ENCODE data around the gene NETO2. TPM values are rescaled to one million over a fixed set of nuclear protein-coding genes. Genes with fewer than 3 reads are reported as not detected.

The NETO2 gene
- total RNA-seq, 1 experiment from 2014 or later: 28.6 TPM

GRCh38 chr16:47054306-47054705 lies 89.4 kb downstream of the NETO2 start:
- no CpG with 5 or more reads among the region's 7 CpGs for WGBS (ENCODE audit: extremely low coverage, insufficient read length, low lambda C conversion rate)
- Histone ChIP-seq H3K14ac (ENCODE audit: insufficient read depth, low read length) (no peak overlapping the region), H3K9ac (ENCODE audit: extremely low read depth, insufficient read length, low read length) (no peak overlapping the region), H3K4me1 (ENCODE audit: insufficient read depth, low read length) (no peaks in the 10 kb centered on the region), H3K4ac (ENCODE audit: low read depth, low read length) (no peak overlapping the region), H3K9me3 (ENCODE audit: control insufficient read depth, low read depth, low read length) (no peaks in the 10 kb centered on the region), H4K8ac (replicated peaks; ENCODE audit: insufficient read length, low read depth, low read length) (no peak overlapping the region), H4K20me1 (ENCODE audit: control insufficient read depth, insufficient read depth, insufficient read length) (no peaks in the 10 kb centered on the region), H3K27me3 (ENCODE audit: insufficient read depth, low read length) (no peaks in the 10 kb centered on the region), H2BK20ac (ENCODE audit: low read depth, low read length, poor library complexity, severe bottlenecking) (no peak overlapping the region), H3K23me2 (ENCODE audit: insufficient read length, low read depth, low read length, poor library complexity, severe bottlenecking) (no peaks in the 10 kb centered on the region), H3K56ac (ENCODE audit: insufficient read length, low read depth, low read length) (no peak overlapping the region), H2BK15ac (ENCODE audit: low read depth, low read length) (no peak overlapping the region), H2AFZ (ENCODE audit: low read length) (no peak overlapping the region), H3K27ac (ENCODE audit: insufficient read length, low read depth, low read length) (no peak overlapping the region), H3K18ac (ENCODE audit: insufficient read length, low read depth, low read length) (no peak overlapping the region), H4K91ac (ENCODE audit: insufficient read length, low read depth, low read length) (no peak overlapping the region), H2AK5ac (ENCODE audit: insufficient read length, low read length) (no peak overlapping the region), H3K23ac (ENCODE audit: insufficient read length, low read depth, low read length) (no peak overlapping the region), H3K79me1 (ENCODE audit: insufficient read depth, low read depth, low read length, poor library complexity, severe bottlenecking) (no peaks in the 10 kb centered on the region), H2BK12ac (ENCODE audit: insufficient read length, low read depth, low read length) (no peak overlapping the region), H2BK5ac (ENCODE audit: insufficient read length, low read length) (no peak overlapping the region), H2BK120ac (ENCODE audit: low read depth, low read length, poor library complexity, severe bottlenecking) (no peak overlapping the region), H4K5ac (ENCODE audit: insufficient read length, low read depth, low read length) (no peak overlapping the region), H3T11ph (ENCODE audit: low read length) (no peak overlapping the region), H3K79me2 (ENCODE audit: insufficient read depth, low read length) (no peaks in the 10 kb centered on the region), H3K4me2 (ENCODE audit: insufficient read depth, insufficient read length, low read length) (no peak overlapping the region)
- no peak for DNase-seq
- no peaks in the 10 kb centered on the region; the same call in 1 of the 2 replicates for H3K27me3 Mint-ChIP-seq (ENCODE audit: low read depth)
- H3K27ac Mint-ChIP-seq: no peak overlapping the region
- H3K4me1 Mint-ChIP-seq: no peaks in the 10 kb centered on the region
- H3K9me3 Mint-ChIP-seq: no peaks in the 10 kb centered on the region; a peak in 1 of 5 replicates
- H3K4me3 Mint-ChIP-seq: no peak overlapping the region
- TF ChIP-seq, protein P1, sequence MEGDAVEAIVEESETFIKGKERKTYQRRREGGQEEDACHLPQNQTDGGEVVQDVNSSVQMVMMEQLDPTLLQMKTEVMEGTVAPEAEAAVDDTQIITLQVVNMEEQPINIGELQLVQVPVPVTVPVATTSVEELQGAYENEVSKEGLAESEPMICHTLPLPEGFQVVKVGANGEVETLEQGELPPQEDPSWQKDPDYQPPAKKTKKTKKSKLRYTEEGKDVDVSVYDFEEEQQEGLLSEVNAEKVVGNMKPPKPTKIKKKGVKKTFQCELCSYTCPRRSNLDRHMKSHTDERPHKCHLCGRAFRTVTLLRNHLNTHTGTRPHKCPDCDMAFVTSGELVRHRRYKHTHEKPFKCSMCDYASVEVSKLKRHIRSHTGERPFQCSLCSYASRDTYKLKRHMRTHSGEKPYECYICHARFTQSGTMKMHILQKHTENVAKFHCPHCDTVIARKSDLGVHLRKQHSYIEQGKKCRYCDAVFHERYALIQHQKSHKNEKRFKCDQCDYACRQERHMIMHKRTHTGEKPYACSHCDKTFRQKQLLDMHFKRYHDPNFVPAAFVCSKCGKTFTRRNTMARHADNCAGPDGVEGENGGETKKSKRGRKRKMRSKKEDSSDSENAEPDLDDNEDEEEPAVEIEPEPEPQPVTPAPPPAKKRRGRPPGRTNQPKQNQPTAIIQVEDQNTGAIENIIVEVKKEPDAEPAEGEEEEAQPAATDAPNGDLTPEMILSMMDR (conservative IDR thresholded peaks at IDR 0.05): no peak
- no peaks in the 10 kb centered on the region for H3K36me3 Mint-ChIP-seq (ENCODE audit: insufficient read depth in 1 of 3, low read depth in 3 of 3)

All from H9 (cell line).